Caco-2 (cell line): ENCODE data around the gene PRR29. TPM values are rescaled to one million over a fixed set of nuclear protein-coding genes. Genes with fewer than 3 reads are reported as not detected.

Source experiments
- BruUV-seq: library from RNA; stranded (reverse); fragments of 400-500 nt; replicated peaks from 2 replicates; lab custom pipeline; 2021; lab: Mats Ljungman, UMichigan
- CTCF ChIA-PET: fragments of 300-600 bp; sonication (Branson Sonifier 250); formaldehyde crosslinking; loops from one replicate; lab custom pipeline; 2022; ENCODE audit warnings: antibody characterized with exemption; lab: Charles Lee
- POLR2A ChIA-PET: fragments of 300-600 bp; sonication (Branson Sonifier 250); formaldehyde crosslinking; loops from one replicate; lab custom pipeline; 2022; ENCODE audit warnings: antibody characterized with exemption; lab: Charles Lee
- DNase-seq, 2 experiments: peaks; one replicate each; pipeline versions ENCODE4 v3.0.0 to v3.0.0-alpha.2; 2020 to 2022
- H3K27me3 ChIP-seq: replicated peaks from 2 replicates; pipeline ENCODE4 v1.6.0; 2011; ENCODE audit warnings: low read length; ENCODE audit not compliant: control insufficient read depth, insufficient read depth
- H3K36me3 ChIP-seq: 2 replicates; pipeline ENCODE4 v1.5.1; 2011; ENCODE audit warnings: low read length; ENCODE audit not compliant: control insufficient read depth, insufficient read depth
- H3K4me1 ChIP-seq: fragments of 250-450 bp; sonication (Bioruptor Pico); 2 replicates; pipeline ENCODE4 v1.5.1; 2020; ENCODE audit warnings: mild to moderate bottlenecking
- H3K4me3 ChIP-seq: 2 replicates; pipeline ENCODE4 v1.5.1; 2011; ENCODE audit warnings: low read depth, mild to moderate bottlenecking, control low read depth, low read length
- H3K9me3 ChIP-seq: fragments of 250-450 bp; sonication (Bioruptor Pico); 2 replicates; pipeline ENCODE4 v1.5.1; 2020; ENCODE audit warnings: mild to moderate bottlenecking, moderate library complexity
- H3K27ac Mint-ChIP-seq: one replicate; pipeline ENCODE4 v1.8.0; 2022; ENCODE audit warnings: mixed read lengths; ENCODE audit not compliant: unreplicated experiment
- H3K27me3 Mint-ChIP-seq: one replicate; pipeline ENCODE4 v1.8.0; 2022; ENCODE audit warnings: mixed read lengths; ENCODE audit not compliant: insufficient read depth, unreplicated experiment
- H3K36me3 Mint-ChIP-seq: one replicate; pipeline ENCODE4 v1.8.0; 2022; ENCODE audit warnings: mild to moderate bottlenecking, mixed read lengths; ENCODE audit not compliant: insufficient read depth, unreplicated experiment
- H3K4me1 Mint-ChIP-seq: one replicate; pipeline ENCODE4 v1.8.0; 2022; ENCODE audit warnings: low read depth, mixed read lengths; ENCODE audit not compliant: unreplicated experiment
- H3K4me3 Mint-ChIP-seq: one replicate; pipeline ENCODE4 v1.8.0; 2022; ENCODE audit warnings: mild to moderate bottlenecking, moderate library complexity, mixed read lengths; ENCODE audit not compliant: unreplicated experiment
- H3K9me3 Mint-ChIP-seq: one replicate; pipeline ENCODE4 v1.8.0; 2022; ENCODE audit warnings: mixed read lengths; ENCODE audit not compliant: unreplicated experiment
- intact Hi-C: fragments of 100-400 bp; cut with micrococcal nuclease; formaldehyde crosslinking; loops from one replicate; pipeline ENCODE4 v1.10.0; 2022; ENCODE audit not compliant: unreplicated experiment
- total RNA-seq: library from RNA; stranded (reverse); gene quantifications from 2 replicates; pipeline ENCODE4 v1.2.3, GENCODE V29; 2022
- TF ChIP-seq, protein P1 (sequence below), 2 experiments: fragments of 200-600 bp in 1 of 2; IDR thresholded peaks; 1 replicate in 1 of 2; 2 replicates in 1 of 2; pipeline versions ENCODE4 v1.5.1 to v1.8.0; 2011 to 2022; ENCODE audit warnings: antibody characterized with exemption in 1 of 2, control low read depth in 1 of 2, inconsistent platforms in 1 of 2, low read depth in 1 of 2, low read length in 1 of 2, mild to moderate bottlenecking in 1 of 2, moderate library complexity in 1 of 2; ENCODE audit not compliant: insufficient read depth in 1 of 2, severe bottlenecking in 1 of 2, unreplicated experiment in 1 of 2

Gene PRR29
- total RNA-seq, 1 experiment from 2014 or later: not detected

DNA sequence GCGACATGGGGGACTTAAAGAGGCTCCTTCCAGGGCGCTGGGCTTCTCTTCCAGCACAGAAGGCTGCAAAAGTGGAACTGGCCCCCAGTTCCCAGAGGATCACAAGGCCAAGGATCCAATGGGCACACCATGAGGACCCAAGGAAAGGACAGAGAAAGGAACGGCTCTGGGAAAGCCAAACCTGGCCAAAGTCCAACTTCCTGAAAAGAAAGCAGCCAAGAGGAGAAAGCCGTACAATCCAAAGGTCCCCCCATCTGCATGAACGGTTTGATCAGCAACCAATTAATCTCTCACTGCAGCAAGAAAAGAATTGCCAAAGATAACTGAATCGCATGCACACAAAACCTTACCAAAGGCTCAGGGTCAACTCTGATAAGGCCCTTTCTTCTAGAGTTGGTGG lies 42.1 kb downstream of the PRR29 start:
- H3K27ac Mint-ChIP-seq: peak overlapping the region; percentile 12
- no peaks in the 10 kb centered on the region for H3K27me3 ChIP-seq
- no peak overlapping the region for H3K4me3 Mint-ChIP-seq
- BruUV-seq: no TSS peak
- intact Hi-C loops: no loop called here
- no peaks in the 10 kb centered on the region; the same call in 1 of the 2 replicates for H3K36me3 ChIP-seq
- DNase-seq: no peak
- no peaks in the 10 kb centered on the region for H3K27me3 Mint-ChIP-seq
- POLR2A ChIA-PET: no interaction called here
- no peaks in the 10 kb centered on the region for H3K4me1 Mint-ChIP-seq
- TF ChIP-seq, protein P1, sequence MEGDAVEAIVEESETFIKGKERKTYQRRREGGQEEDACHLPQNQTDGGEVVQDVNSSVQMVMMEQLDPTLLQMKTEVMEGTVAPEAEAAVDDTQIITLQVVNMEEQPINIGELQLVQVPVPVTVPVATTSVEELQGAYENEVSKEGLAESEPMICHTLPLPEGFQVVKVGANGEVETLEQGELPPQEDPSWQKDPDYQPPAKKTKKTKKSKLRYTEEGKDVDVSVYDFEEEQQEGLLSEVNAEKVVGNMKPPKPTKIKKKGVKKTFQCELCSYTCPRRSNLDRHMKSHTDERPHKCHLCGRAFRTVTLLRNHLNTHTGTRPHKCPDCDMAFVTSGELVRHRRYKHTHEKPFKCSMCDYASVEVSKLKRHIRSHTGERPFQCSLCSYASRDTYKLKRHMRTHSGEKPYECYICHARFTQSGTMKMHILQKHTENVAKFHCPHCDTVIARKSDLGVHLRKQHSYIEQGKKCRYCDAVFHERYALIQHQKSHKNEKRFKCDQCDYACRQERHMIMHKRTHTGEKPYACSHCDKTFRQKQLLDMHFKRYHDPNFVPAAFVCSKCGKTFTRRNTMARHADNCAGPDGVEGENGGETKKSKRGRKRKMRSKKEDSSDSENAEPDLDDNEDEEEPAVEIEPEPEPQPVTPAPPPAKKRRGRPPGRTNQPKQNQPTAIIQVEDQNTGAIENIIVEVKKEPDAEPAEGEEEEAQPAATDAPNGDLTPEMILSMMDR (IDR thresholded peaks at IDR 0.05; ENCODE audit: insufficient read depth in 1 of 2, low read depth in 1 of 2, low read length in 1 of 2, severe bottlenecking in 1 of 2, unreplicated experiment in 1 of 2): no peak
- peaks cover 7% of the 10 kb centered on the region; the same call in 1 of the 2 replicates for H3K4me1 ChIP-seq
- CTCF ChIA-PET: no interaction called here
- H3K9me3 Mint-ChIP-seq: no peaks in the 10 kb centered on the region
- no peaks in the 10 kb centered on the region for H3K9me3 ChIP-seq
- peaks cover 28% of the 10 kb centered on the region for H3K36me3 Mint-ChIP-seq
- no peak overlapping the region for H3K4me3 ChIP-seq

DNA sequence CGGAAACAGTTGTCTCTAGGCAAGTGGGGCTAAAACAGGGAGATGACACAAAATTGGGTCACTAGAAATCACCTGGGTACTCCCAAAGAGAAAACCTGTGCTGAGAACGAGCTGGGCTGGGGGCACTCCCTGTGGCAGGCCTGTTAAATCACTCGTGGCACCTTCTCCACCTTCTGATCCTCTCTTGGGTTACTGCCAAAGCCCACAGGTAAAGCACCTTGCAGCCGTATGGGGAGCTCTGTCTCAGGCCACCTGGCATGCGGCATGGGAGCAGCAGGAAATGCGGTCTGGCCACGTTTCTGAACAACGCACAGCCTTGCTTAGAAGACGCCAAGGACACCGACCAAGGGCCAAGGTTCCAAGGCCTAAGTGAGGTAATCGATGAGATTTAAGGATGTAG lies 43.8 kb downstream of the PRR29 start:
- TF ChIP-seq, protein P1 (IDR thresholded peaks at IDR 0.05; ENCODE audit: insufficient read depth in 1 of 2, low read depth in 1 of 2, low read length in 1 of 2, severe bottlenecking in 1 of 2, unreplicated experiment in 1 of 2): no peak
- no TSS peak for BruUV-seq
- no peaks in the 10 kb centered on the region for H3K9me3 ChIP-seq
- H3K27me3 ChIP-seq: no peaks in the 10 kb centered on the region
- H3K4me3 ChIP-seq: no peak overlapping the region
- Mint-ChIP-seq H3K4me3 (no peak overlapping the region), H3K36me3 (peaks cover 30% of the 10 kb centered on the region), H3K27me3 (no peaks in the 10 kb centered on the region), H3K4me1 (no peaks in the 10 kb centered on the region), H3K27ac (no peak overlapping the region), H3K9me3 (no peaks in the 10 kb centered on the region)
- no peaks in the 10 kb centered on the region; the same call in 1 of the 2 replicates for H3K36me3 ChIP-seq
- CTCF ChIA-PET: interaction anchor here (0.5 kb wide), 1 partner anchor 1734 kb away, joined by 3 read pairs; no protein-coding TSS in a partner anchor
- intact Hi-C loops: no loop called here
- POLR2A ChIA-PET: no interaction called here
- DNase-seq: no peak
- peaks cover 7% of the 10 kb centered on the region; the same call in 1 of the 2 replicates for H3K4me1 ChIP-seq

DNA sequence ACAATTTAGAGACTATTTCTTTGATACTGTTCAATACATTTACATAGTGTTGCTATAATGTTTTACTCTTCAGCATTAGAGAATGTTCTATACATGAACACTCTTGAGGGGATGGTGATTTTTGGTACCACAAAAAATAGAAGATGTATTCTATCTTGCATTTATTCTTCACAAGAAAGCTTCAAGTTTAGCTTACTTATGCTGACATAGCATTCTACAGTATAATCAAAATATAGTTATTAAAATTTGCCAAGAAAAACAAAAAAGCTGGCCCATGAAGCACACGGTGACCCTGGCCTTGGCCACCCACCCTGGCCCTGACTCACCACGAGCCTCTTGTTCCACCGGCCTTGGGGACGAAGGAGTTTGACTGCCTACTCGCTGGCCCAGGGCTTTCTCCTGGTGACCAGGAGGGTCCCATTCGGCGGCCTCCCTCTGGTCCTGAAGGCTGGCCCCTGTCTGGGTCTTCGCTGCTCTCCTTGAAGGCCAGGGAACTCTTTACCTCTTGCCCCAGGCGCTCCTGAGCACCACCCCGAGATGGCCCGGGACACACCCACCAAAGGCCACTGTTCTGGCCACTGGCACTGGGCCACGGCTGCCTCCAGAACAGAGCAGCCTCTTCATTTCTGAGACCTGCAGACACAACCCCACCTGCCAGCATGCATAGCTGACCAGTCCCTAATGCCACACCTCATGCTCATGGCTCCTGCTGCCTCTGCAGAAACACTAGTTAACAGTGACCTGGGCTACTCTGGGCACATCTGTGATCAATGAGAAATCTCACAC lies 44.7 kb downstream of the PRR29 start:
- CTCF ChIA-PET: no interaction called here

More for the DNA sequence above, 44.7 kb downstream of the PRR29 start:
- intact Hi-C loops: no loop called here
- POLR2A ChIA-PET: no interaction called here
- Mint-ChIP-seq H3K27me3 (no peaks in the 10 kb centered on the region), H3K4me1 (no peaks in the 10 kb centered on the region), H3K36me3 (peaks cover 30% of the 10 kb centered on the region), H3K9me3 (no peaks in the 10 kb centered on the region), H3K4me3 (no peak overlapping the region), H3K27ac (no peak overlapping the region)
- TF ChIP-seq, protein P1 (IDR thresholded peaks at IDR 0.05; ENCODE audit: insufficient read depth in 1 of 2, low read depth in 1 of 2, low read length in 1 of 2, severe bottlenecking in 1 of 2, unreplicated experiment in 1 of 2): no peak
- no peak for DNase-seq
- Histone ChIP-seq H3K36me3 (no peaks in the 10 kb centered on the region; the same call in 1 of the 2 replicates), H3K9me3 (no peaks in the 10 kb centered on the region), H3K4me1 (peaks cover 4% of the 10 kb centered on the region; the same call in 1 of the 2 replicates), H3K4me3 (no peak overlapping the region), H3K27me3 (no peaks in the 10 kb centered on the region)
- no TSS peak for BruUV-seq
